SK-N-SH treated with all-trans-retinoic acid at 6 μM for 48 hours (cell line): Measurements from ENCODE around the gene S100A14.

Source experiments
- CSDC2 ChIP-seq: fragments of 250-450 bp; sonication (Bioruptor Pico); IDR thresholded peaks from 2 replicates; pipeline ENCODE4 v1.5.0; 2020; ENCODE audit warnings: mild to moderate bottlenecking, moderate library complexity
- ZNF8 ChIP-seq: fragments of 450-650 bp; formaldehyde crosslinking; IDR thresholded peaks from 2 replicates; pipeline ENCODE4 v1.5.0; 2020; ENCODE audit warnings: mild to moderate bottlenecking, moderate library complexity
- TF ChIP-seq, protein P1 (sequence below): fragments of 250-450 bp; sonication (Bioruptor Pico); IDR thresholded peaks from 2 replicates; pipeline ENCODE4 v1.5.1; 2020; ENCODE audit warnings: low read depth, mild to moderate bottlenecking, moderate library complexity

DNA sequence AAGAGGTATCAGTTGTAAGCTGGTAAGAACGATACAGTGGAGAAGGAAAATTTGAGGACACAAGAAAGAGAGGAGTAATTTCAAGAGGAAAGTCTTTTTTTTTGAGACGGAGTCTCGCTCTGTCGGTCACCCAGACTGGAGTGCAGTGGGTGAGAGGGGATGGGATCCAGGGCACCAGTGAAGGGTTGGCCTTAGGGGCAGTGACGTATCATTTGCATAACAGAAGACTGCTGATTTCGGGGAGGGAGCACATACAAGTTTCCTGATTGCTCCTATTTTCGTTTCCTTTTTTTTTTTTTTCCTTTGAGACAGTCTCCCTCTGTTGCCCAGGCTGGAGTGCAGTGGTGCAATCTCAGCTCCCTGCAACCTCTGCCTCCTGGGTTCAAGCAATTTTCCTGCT, 7.0 kb upstream of the S100A14 start:
- TF ChIP-seq, protein P1, sequence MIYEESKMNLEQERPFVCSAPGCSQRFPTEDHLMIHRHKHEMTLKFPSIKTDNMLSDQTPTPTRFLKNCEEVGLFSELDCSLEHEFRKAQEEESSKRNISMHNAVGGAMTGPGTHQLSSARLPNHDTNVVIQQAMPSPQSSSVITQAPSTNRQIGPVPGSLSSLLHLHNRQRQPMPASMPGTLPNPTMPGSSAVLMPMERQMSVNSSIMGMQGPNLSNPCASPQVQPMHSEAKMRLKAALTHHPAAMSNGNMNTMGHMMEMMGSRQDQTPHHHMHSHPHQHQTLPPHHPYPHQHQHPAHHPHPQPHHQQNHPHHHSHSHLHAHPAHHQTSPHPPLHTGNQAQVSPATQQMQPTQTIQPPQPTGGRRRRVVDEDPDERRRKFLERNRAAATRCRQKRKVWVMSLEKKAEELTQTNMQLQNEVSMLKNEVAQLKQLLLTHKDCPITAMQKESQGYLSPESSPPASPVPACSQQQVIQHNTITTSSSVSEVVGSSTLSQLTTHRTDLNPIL (CRISPR knock-in tag): no peak
- TF ChIP-seq ZNF8 (CRISPR knock-in tag) (no peak), CSDC2 (CRISPR knock-in tag) (no peak)
